SK-N-SH (cell line): ENCODE results near the gene SRF. TPM values are rescaled to one million over a fixed set of nuclear protein-coding genes. Genes with fewer than 3 reads are reported as not detected.

Source experiments
- CTCF ChIA-PET: fragments of 300-600, 350-600 bp; formaldehyde crosslinking; extraction: SDS; loops from one replicate; lab custom pipeline; 2021; lab: Yijun Ruan, JAX
- POLR2A ChIA-PET: fragments of 350-600 bp; sonication (Branson Sonifier 250); formaldehyde crosslinking; extraction: SDS; loops from one replicate; lab custom pipeline; 2020; ENCODE audit warnings: antibody characterized with exemption, inconsistent platforms; lab: Yijun Ruan, JAX
- DNase-seq: peaks from one replicate; pipeline ENCODE4 v3.0.0; 2012
- H2AFZ ChIP-seq: fragments of 200-600 bp; sonication (generic); 2 replicates; pipeline ENCODE4 v1.8.1; 2016; ENCODE audit warnings: antibody characterized with exemption, mild to moderate bottlenecking, low read depth
- H3F3A ChIP-seq: fragments of 200-600 bp; sonication (generic); replicated peaks from 2 replicates; pipeline ENCODE3; 2016; ENCODE audit warnings: antibody characterized with exemption, mild to moderate bottlenecking; ENCODE audit not compliant: insufficient read depth
- H3K27ac ChIP-seq, 2 experiments: fragments of 200-500 bp in 1 of 2; fragments of 200-600 bp in 1 of 2; sonication (Bioruptor generic) in 1 of 2; sonication (generic), shearing (Covaris generic) in 1 of 2; 2 replicates each; pipeline versions ENCODE4 v1.5.1 to v1.6.1; 2014 to 2016; ENCODE audit warnings: low read depth in 2 of 2, inconsistent platforms in 1 of 2, low read length in 1 of 2, mild to moderate bottlenecking in 1 of 2, mixed read lengths in 1 of 2
- H3K27me3 ChIP-seq: fragments of 200-600 bp; sonication (generic), shearing (Covaris generic); 2 replicates; pipeline ENCODE4 v1.6.1; 2016; ENCODE audit warnings: mixed run types; ENCODE audit not compliant: insufficient read depth
- H3K36me3 ChIP-seq, 2 experiments: fragments of 200-500 bp in 1 of 2; fragments of 200-600 bp in 1 of 2; sonication (Bioruptor generic) in 1 of 2; sonication (generic) in 1 of 2; replicated peaks in 1 of 2; 2 replicates each; pipeline versions ENCODE3 to v1.5.1; 2014 to 2016; ENCODE audit warnings: low read length in 1 of 2, mild to moderate bottlenecking in 1 of 2; ENCODE audit not compliant: insufficient read depth in 2 of 2, control insufficient read depth in 1 of 2
- H3K4me1 ChIP-seq, 2 experiments: fragments of 200-500 bp in 1 of 2; fragments of 200-600 bp in 1 of 2; sonication (Bioruptor generic) in 1 of 2; sonication (generic), shearing (Covaris generic) in 1 of 2; 2 replicates each; pipeline versions ENCODE4 v1.5.1 to v1.6.1; 2014 to 2016; ENCODE audit warnings: low read depth in 1 of 2, low read length in 1 of 2, mixed run types in 1 of 2; ENCODE audit not compliant: insufficient read depth in 2 of 2, control insufficient read depth in 1 of 2
- H3K4me2 ChIP-seq: fragments of 200-600 bp; sonication (generic), shearing (Covaris generic); 2 replicates; pipeline ENCODE4 v1.6.1; 2017; ENCODE audit warnings: mixed run types
- H3K4me3 ChIP-seq, 2 experiments: fragments of 200-500 bp in 1 of 2; fragments of 200-600 bp in 1 of 2; sonication (Bioruptor generic) in 1 of 2; sonication (generic), shearing (Covaris generic) in 1 of 2; 2 replicates each; pipeline versions ENCODE4 v1.5.1 to v1.8.1; 2014 to 2016; ENCODE audit warnings: low read depth in 2 of 2, inconsistent platforms in 1 of 2, low read length in 1 of 2, mild to moderate bottlenecking in 1 of 2, mixed read lengths in 1 of 2, moderate library complexity in 1 of 2
- H3K79me2 ChIP-seq: fragments of 200-600 bp; sonication (generic); 2 replicates; pipeline ENCODE4 v1.8.1; 2017; ENCODE audit warnings: mild to moderate bottlenecking; ENCODE audit not compliant: insufficient read depth
- H3K9ac ChIP-seq: fragments of 200-600 bp; sonication (generic); 2 replicates; pipeline ENCODE4 v1.6.1; 2017; ENCODE audit warnings: mixed run types
- H3K9me2 ChIP-seq: fragments of 200-600 bp; sonication (generic); 2 replicates; pipeline ENCODE4 v1.6.1; 2017; ENCODE audit warnings: mixed run types
- H3K9me3 ChIP-seq: fragments of 200-600 bp; sonication (generic); 2 replicates; pipeline ENCODE4 v1.6.1; 2017; ENCODE audit warnings: mixed run types, mild to moderate bottlenecking, moderate library complexity
- H4K20me1 ChIP-seq: fragments of 200-600 bp; sonication (generic); 2 replicates; pipeline ENCODE4 v1.6.1; 2017; ENCODE audit warnings: mild to moderate bottlenecking, mixed run types; ENCODE audit not compliant: insufficient read depth
- CHD2 ChIP-seq: fragments of 150-350 bp; IDR thresholded peaks from 2 replicates; pipeline ENCODE4 v1.6.1; 2018; ENCODE audit warnings: low read length; ENCODE audit not compliant: partially characterized antibody
- ELF1 ChIP-seq: IDR thresholded peaks from 2 replicates; pipeline ENCODE4 v1.4.0; 2012
- EP300 ChIP-seq, 2 experiments: IDR thresholded peaks; 2 replicates each; pipeline versions ENCODE4 v1.4.0 to v1.6.1; 2012; ENCODE audit warnings: borderline replicate concordance in 1 of 2, low read depth in 1 of 2, low read length in 1 of 2
- EZH2phosphoT487 ChIP-seq: fragments of 200-600 bp; sonication (generic); IDR thresholded peaks from 2 replicates; pipeline ENCODE4 v1.6.1; 2017; ENCODE audit warnings: low read depth, mixed run types, mild to moderate bottlenecking, antibody characterized with exemption, moderate library complexity, borderline replicate concordance
- FOSL2 ChIP-seq: IDR thresholded peaks from 2 replicates; pipeline ENCODE4 v1.4.0; 2012; ENCODE audit warnings: low read depth, mild to moderate bottlenecking, moderate library complexity, borderline replicate concordance
- GABPA ChIP-seq: IDR thresholded peaks from 2 replicates; pipeline ENCODE4 v1.4.0; 2012; ENCODE audit warnings: low read depth, mild to moderate bottlenecking
- GATA2 ChIP-seq: sonication (generic); formaldehyde crosslinking; IDR thresholded peaks from 2 replicates; pipeline ENCODE4 v1.5.0; 2020; ENCODE audit warnings: mild to moderate bottlenecking, missing genetic modification reagents
- JUND ChIP-seq: IDR thresholded peaks from 2 replicates; pipeline ENCODE4 v1.4.0; 2012
- MAX ChIP-seq: IDR thresholded peaks from 2 replicates; pipeline ENCODE4 v1.4.0; 2012; ENCODE audit warnings: low read depth
- MEF2A ChIP-seq: IDR thresholded peaks from 2 replicates; pipeline ENCODE4 v1.4.0; 2012; ENCODE audit warnings: low read depth, borderline replicate concordance
- MXI1 ChIP-seq: IDR thresholded peaks from 2 replicates; pipeline ENCODE4 v1.6.1; 2012; ENCODE audit warnings: mild to moderate bottlenecking, low read depth, low read length, improper control_type of control experiment
- NFIC ChIP-seq: IDR thresholded peaks from 2 replicates; pipeline ENCODE4 v1.4.0; 2012; ENCODE audit warnings: borderline replicate concordance
- NRF1 ChIP-seq: IDR thresholded peaks from 2 replicates; pipeline ENCODE4 v1.6.1; 2012; ENCODE audit warnings: low read depth, mild to moderate bottlenecking, low read length
- PBX3 ChIP-seq: IDR thresholded peaks from 2 replicates; pipeline ENCODE4; 2012
- POLR2AphosphoS5 ChIP-seq: IDR thresholded peaks from 2 replicates; pipeline ENCODE4 v1.6.1; 2012; ENCODE audit warnings: low read depth, low read length
- RAD21 ChIP-seq: IDR thresholded peaks from 2 replicates; pipeline ENCODE4 v1.6.1; 2012; ENCODE audit warnings: mild to moderate bottlenecking, low read length
- RCOR1 ChIP-seq: fragments of 150-350 bp; IDR thresholded peaks from 2 replicates; pipeline ENCODE4 v1.6.1; 2017; ENCODE audit warnings: antibody characterized with exemption, low read length
- RFX5 ChIP-seq: IDR thresholded peaks from 2 replicates; pipeline ENCODE4 v1.6.1; 2012; ENCODE audit warnings: mild to moderate bottlenecking, improper control_type of control experiment, low read length
- RXRA ChIP-seq: IDR thresholded peaks from 2 replicates; pipeline ENCODE4 v1.4.0; 2012; ENCODE audit warnings: low read depth, mild to moderate bottlenecking, borderline replicate concordance
- SIN3A ChIP-seq: IDR thresholded peaks from 2 replicates; pipeline ENCODE4 v1.6.1; 2012; ENCODE audit warnings: low read depth, mild to moderate bottlenecking, low read length, moderate library complexity, borderline replicate concordance
- SMC3 ChIP-seq: IDR thresholded peaks from 2 replicates; pipeline ENCODE4 v1.6.1; 2012; ENCODE audit warnings: low read depth, low read length, improper control_type of control experiment
- TAF1 ChIP-seq: IDR thresholded peaks from 2 replicates; pipeline ENCODE4 v1.6.1; 2012; ENCODE audit warnings: low read depth, mild to moderate bottlenecking, low read length, moderate library complexity, borderline replicate concordance
- TCF12 ChIP-seq: IDR thresholded peaks from 2 replicates; pipeline ENCODE4 v1.4.0; 2012
- TEAD4 ChIP-seq: IDR thresholded peaks from 2 replicates; pipeline ENCODE4 v1.4.0; 2012; ENCODE audit warnings: mild to moderate bottlenecking, borderline replicate concordance; ENCODE audit not compliant: insufficient read depth
- USF2 ChIP-seq: fragments of 150-350 bp; IDR thresholded peaks from 2 replicates; pipeline ENCODE4 v1.6.1; 2017; ENCODE audit warnings: antibody characterized with exemption, low read length, low read depth, borderline replicate concordance
- YY1 ChIP-seq: IDR thresholded peaks from 2 replicates; pipeline ENCODE4 v1.4.0; 2012; ENCODE audit warnings: low read depth, mild to moderate bottlenecking
- WGBS: methylation state at CpG from one replicate; pipeline ENCODE4 v1.1.6; 2017; ENCODE audit warnings: low lambda C conversion rate; 5-methylcytosine and 5-hydroxymethylcytosine counted together
- polyA plus RNA-seq, 3 experiments: library from polyadenylated mRNA; depleted of rRNA; stranded (reverse); fragments of >200 nt; gene quantifications; 2 replicates each; pipeline ENCODE4 v1.2.3, GENCODE V29; 2012
- TF ChIP-seq, protein P1 (sequence below): fragments of 200-600 bp; sonication (generic); IDR thresholded peaks from 2 replicates; pipeline ENCODE4 v1.6.1; 2017; ENCODE audit warnings: antibody characterized with exemption, mild to moderate bottlenecking, moderate library complexity
- TF ChIP-seq, protein P2 (sequence below): IDR thresholded peaks from 2 replicates; pipeline ENCODE4 v1.4.0; 2012; ENCODE audit warnings: low read depth, borderline replicate concordance

Gene SRF
- 31.7 and 33.8 TPM in 2 replicates for polyA plus RNA-seq (2012; rRNA removed)
- polyA plus RNA-seq (2012; cell fraction: cytosol; rRNA removed): 19.6 and 25.8 TPM in 2 replicates
- 31.2 and 32.7 TPM in 2 replicates for polyA plus RNA-seq (2012; cell fraction: nucleus; rRNA removed)

- Histone ChIP-seq H4K20me1 (peaks cover 19% of the 10 kb centered on the region), H3K9ac (peak within 1 kb of the TSS; percentile 87), H3K36me3 (peaks cover 13 to 14% of the 10 kb centered on the region in 2 experiments), H3K4me1 (peaks cover 20 to 30% of the 10 kb centered on the region in 2 experiments), H3K4me2 (peak within 1 kb of the TSS; percentile 89), H3K9me3 (no peaks in the 10 kb centered on the region), H3K9me2 (no peaks in the 10 kb centered on the region)
- under 1% methylated on average over 36 of the region's 83 CpGs for WGBS
- ChIA-PET CTCF (interaction anchor here (0.9 to 5.2 kb wide), 13 partner anchors 8 to 269 kb away, joined by 3 to 33 read pairs (median 4); partner anchors contain the start of genes CUL9 and DNPH1), POLR2A (interaction anchor here (1.0 to 1.3 kb wide), 5 partner anchors 11 to 198 kb away, joined by 3 to 6 read pairs (median 3); partner anchors contain the start of genes CUL9, KLHDC3, MEA1 and RRP36)
- peak; percentile 93 for DNase-seq
- peak; percentile 47; the same call in 1 of the 2 replicates for TF ChIP-seq POLR2AphosphoS5
- no peak for TF ChIP-seq YY1
- TF ChIP-seq TCF12: peak; percentile 19; the same call in 1 of the 2 replicates
- peak; percentile 47; the same call in 1 of the 2 replicates for TF ChIP-seq SIN3A
- peak; percentile 19 to 46; a peak in 1 of 4 replicates for TF ChIP-seq EP300 (IDR thresholded peaks at IDR 0.05; ENCODE audit: borderline replicate concordance in 1 of 2, low read depth in 1 of 2, low read length in 1 of 2)
- TF ChIP-seq RXRA: no peak
- TF ChIP-seq CHD2: peak; percentile 93
- TF ChIP-seq FOSL2: no peak
- peak; percentile 23; the same call in 1 of the 2 replicates for TF ChIP-seq PBX3
- TF ChIP-seq, protein P1, sequence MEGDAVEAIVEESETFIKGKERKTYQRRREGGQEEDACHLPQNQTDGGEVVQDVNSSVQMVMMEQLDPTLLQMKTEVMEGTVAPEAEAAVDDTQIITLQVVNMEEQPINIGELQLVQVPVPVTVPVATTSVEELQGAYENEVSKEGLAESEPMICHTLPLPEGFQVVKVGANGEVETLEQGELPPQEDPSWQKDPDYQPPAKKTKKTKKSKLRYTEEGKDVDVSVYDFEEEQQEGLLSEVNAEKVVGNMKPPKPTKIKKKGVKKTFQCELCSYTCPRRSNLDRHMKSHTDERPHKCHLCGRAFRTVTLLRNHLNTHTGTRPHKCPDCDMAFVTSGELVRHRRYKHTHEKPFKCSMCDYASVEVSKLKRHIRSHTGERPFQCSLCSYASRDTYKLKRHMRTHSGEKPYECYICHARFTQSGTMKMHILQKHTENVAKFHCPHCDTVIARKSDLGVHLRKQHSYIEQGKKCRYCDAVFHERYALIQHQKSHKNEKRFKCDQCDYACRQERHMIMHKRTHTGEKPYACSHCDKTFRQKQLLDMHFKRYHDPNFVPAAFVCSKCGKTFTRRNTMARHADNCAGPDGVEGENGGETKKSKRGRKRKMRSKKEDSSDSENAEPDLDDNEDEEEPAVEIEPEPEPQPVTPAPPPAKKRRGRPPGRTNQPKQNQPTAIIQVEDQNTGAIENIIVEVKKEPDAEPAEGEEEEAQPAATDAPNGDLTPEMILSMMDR: peak; percentile 62
- TF ChIP-seq RCOR1: no peak
- no peak for TF ChIP-seq ELF1
- peak; percentile 6; the same call in 1 of the 2 replicates for TF ChIP-seq RAD21
- no peak for TF ChIP-seq NRF1
- peak; percentile 66; the same call in 1 of the 2 replicates for TF ChIP-seq RFX5
- TF ChIP-seq, protein P2, sequence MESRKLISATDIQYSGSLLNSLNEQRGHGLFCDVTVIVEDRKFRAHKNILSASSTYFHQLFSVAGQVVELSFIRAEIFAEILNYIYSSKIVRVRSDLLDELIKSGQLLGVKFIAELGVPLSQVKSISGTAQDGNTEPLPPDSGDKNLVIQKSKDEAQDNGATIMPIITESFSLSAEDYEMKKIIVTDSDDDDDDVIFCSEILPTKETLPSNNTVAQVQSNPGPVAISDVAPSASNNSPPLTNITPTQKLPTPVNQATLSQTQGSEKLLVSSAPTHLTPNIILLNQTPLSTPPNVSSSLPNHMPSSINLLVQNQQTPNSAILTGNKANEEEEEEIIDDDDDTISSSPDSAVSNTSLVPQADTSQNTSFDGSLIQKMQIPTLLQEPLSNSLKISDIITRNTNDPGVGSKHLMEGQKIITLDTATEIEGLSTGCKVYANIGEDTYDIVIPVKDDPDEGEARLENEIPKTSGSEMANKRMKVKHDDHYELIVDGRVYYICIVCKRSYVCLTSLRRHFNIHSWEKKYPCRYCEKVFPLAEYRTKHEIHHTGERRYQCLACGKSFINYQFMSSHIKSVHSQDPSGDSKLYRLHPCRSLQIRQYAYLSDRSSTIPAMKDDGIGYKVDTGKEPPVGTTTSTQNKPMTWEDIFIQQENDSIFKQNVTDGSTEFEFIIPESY: peak; percentile 84; the same call in 1 of the 2 replicates
- TF ChIP-seq GATA2 (CRISPR knock-in tag): no peak
- TF ChIP-seq SMC3: no peak
- no peak for TF ChIP-seq EZH2phosphoT487
- peak; percentile 79 for TF ChIP-seq MAX
- no peak for TF ChIP-seq JUND
- no peak for TF ChIP-seq USF2
- no peak for TF ChIP-seq MEF2A
- TF ChIP-seq TEAD4: no peak
- peak; percentile 81 for TF ChIP-seq MXI1
- TF ChIP-seq TAF1: peak; percentile 52; the same call in 1 of the 2 replicates
- TF ChIP-seq NFIC: no peak
- TF ChIP-seq GABPA: no peak
- TF ChIP-seq, all 33 proteins: peak for 13
- Histone ChIP-seq H3F3A (peaks cover 13% of the 10 kb centered on the region), H2AFZ (peak within 1 kb of the TSS; percentile 84), H3K27me3 (no peaks in the 10 kb centered on the region), H3K27ac (peak within 1 kb of the TSS; percentile 87 to 91), H3K79me2 (peaks cover 37% of the 10 kb centered on the region), H3K4me3 (peak within 1 kb of the TSS; percentile 65 to 84)
Measured at GRCh38 chr6:43170931-43171706, at the start of gene SRF. SRF (plus strand) TSS chr6:43171269; CDS start chr6:43171657, 388 bp downstream.
